ENCODE data around the gene LASP1NB.

- TF ChIP-seq CTCF (IDR thresholded peaks at IDR 0.05) (no peak), POLR2AphosphoS5 (IDR thresholded peaks at IDR 0.05; ENCODE audit: low read depth, low read length) (no peak), REST (IDR thresholded peaks at IDR 0.05; ENCODE audit: insufficient read depth in 1 of 2, low read depth in 2 of 2, low read length in 1 of 2) (no peak), TCF7L2 (IDR thresholded peaks at IDR 0.05; ENCODE audit: low read depth, low read length) (no peak)
Observed at GRCh38 chr17:38922538-38923297, 2.7 kb upstream of the LASP1NB start.

Measured in Panc1 (cell line).